VCaP (cell line): ENCODE results near the gene CEP85L.

Source experiments
- H3K27ac ChIP-seq: fragments of 450-650 bp; 2 replicates; pipeline ENCODE4 v1.5.1; 2017
- TF ChIP-seq, protein P1 (sequence below): fragments of 450-650 bp; conservative IDR thresholded peaks from 2 replicates; pipeline ENCODE4 v1.5.1; 2017; ENCODE audit warnings: mild to moderate bottlenecking, moderate library complexity

The CEP85L gene

DNA sequence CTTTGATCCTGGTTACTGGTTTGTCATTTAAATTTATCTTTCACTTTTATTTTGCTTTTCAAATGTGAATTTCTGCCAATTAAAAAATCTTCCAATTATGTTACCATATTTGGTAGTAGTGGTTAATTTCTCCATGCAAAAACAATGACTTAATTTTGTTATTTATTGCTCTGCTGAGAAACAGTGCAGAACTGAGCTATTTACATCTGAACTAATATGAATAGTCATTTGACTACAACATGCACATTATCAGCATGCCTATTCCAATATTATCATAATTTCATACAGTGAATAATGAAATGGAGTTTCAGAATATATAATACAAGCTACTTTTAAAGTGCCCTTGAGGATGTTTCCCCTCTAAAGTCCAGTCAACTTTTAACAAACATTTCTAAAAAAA lies 102.8 kb downstream of the CEP85L start:
- TF ChIP-seq, protein P1, sequence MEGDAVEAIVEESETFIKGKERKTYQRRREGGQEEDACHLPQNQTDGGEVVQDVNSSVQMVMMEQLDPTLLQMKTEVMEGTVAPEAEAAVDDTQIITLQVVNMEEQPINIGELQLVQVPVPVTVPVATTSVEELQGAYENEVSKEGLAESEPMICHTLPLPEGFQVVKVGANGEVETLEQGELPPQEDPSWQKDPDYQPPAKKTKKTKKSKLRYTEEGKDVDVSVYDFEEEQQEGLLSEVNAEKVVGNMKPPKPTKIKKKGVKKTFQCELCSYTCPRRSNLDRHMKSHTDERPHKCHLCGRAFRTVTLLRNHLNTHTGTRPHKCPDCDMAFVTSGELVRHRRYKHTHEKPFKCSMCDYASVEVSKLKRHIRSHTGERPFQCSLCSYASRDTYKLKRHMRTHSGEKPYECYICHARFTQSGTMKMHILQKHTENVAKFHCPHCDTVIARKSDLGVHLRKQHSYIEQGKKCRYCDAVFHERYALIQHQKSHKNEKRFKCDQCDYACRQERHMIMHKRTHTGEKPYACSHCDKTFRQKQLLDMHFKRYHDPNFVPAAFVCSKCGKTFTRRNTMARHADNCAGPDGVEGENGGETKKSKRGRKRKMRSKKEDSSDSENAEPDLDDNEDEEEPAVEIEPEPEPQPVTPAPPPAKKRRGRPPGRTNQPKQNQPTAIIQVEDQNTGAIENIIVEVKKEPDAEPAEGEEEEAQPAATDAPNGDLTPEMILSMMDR: no peak
- no peak overlapping the region for H3K27ac ChIP-seq

DNA sequence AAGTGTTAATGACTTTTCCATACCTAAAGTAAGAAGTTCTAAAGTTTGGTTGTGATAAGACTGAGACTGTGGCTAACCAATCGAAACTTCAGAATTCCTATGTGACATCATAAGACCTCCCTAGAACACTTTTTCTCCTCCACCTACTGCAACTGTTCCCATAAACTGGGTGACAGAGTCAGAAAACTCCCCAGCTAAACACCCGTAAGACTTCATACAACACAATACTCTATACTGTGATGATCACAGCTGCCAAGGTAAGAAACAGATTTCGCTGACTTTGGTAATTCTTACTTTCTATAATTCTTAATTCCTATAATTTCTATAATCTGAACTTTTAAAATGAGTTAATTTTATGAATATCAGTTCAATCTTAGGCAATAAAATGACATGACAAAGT lies 103.3 kb downstream of the CEP85L start, which contains the start of gene PLN:
Gene PLN (plus strand): TSS at position 161 of the 400 bp plus-strand sequence. CDS start 10,626 bp downstream, outside the sequence.
- TF ChIP-seq, protein P1: no peak
- H3K27ac ChIP-seq: no peak within 1 kb of the TSS

DNA sequence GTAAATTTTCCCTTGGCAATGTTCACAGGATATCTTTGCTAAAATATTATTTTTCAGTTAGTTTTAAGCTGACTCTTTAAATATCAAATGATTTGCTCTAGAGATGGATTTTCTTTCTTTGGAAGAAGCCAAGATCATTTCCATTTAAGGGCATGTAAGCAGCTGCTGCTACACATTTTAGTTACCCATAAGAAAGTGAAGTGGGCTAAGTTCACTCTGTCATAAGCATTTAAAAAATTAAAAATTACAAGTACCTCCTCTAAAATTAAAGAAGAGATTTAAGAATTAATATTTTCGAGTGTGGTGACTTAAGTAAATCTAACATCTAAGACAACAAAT lies 104.5 kb downstream of the CEP85L start:
- TF ChIP-seq, protein P1: no peak
- H3K27ac ChIP-seq: no peak overlapping the region

DNA sequence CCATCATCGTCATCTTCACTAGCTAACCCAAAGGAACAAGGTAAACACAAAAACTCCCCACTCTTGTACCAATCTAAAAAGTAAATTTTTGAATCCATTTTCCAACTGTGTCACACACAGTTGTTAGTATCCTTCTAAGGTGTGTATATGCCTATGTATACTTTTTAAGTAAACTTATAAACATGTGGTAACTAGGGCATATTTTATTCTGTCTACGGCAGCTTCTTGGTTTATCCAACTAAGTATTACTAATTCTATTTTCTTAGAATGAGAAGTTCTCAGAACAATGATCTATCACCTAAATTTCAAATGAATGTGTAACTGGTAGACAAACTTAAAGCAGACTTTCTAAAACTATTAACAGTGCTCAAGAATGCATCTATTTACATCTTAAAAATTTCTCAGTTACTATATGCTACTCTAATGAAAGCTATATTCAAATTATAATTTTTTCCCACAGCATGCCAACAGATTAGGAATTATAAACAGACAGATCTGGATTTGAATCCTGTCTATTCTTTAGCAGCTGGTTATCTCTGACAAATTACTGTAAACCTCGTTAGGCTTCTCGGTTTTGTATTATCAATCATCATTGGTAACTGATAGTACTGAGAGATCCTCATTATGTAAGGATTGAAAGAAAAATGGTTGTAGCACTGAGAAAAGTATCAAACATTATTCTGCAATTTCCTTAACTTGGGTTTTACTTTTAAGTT lies 105.1 kb downstream of the CEP85L start:
- H3K27ac ChIP-seq: no peak overlapping the region
- TF ChIP-seq, protein P1: no peak

DNA sequence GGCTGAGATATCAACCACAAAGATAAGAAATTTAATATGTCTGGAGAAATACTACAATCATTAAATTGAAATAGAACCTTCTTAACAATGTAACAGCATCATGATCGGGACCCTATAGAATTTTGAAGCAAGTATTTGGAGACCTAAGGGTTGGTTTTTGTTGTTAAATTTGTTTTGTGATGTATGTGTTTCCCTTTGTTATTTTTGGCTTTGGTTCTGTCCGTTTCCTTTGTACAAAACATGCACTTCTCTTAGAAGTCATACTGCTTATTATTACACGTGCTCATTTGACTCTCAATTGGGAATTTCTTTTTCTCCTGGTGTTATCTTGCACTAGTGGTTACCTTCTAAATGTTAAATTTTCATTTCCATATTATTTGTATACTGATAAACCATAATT lies 107.3 kb downstream of the CEP85L start:
- TF ChIP-seq, protein P1: no peak
- H3K27ac ChIP-seq: no peak overlapping the region

DNA sequence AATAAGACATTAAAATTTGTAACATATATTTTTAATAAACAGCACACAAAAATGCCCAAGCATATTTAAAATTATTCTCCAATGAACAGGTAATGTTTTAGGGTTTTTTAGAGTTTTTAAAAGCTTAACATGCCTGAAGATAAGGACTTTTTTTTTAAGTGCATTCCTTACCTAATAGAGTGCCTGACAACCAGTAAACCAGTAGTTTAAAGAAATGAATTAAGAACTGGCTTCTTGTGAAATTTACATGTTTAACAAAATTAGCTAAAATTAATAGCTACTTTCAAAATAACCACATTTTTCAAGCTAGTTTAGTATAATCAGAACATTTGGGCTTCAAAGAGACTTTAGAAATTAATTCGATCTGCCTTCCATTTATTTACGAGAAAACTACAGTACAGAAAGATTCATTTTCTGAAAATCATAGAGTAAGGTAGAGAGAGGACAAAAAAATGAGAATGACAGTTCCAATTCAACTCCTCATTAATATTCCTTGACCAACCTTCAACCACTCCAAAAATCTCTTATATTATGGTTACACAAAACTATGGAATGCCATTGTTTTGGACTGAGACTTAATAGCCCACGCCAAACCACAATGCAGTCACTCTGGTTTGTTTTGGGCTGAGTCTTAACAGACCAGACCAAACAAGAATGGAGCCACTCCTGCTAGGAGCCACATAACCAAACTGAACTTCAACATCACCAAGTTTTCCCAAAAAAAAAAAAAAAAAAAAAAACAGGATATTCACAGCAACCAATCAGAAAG lies 109.0 kb downstream of the CEP85L start:
- TF ChIP-seq, protein P1: no peak
- H3K27ac ChIP-seq: no peak overlapping the region

DNA sequence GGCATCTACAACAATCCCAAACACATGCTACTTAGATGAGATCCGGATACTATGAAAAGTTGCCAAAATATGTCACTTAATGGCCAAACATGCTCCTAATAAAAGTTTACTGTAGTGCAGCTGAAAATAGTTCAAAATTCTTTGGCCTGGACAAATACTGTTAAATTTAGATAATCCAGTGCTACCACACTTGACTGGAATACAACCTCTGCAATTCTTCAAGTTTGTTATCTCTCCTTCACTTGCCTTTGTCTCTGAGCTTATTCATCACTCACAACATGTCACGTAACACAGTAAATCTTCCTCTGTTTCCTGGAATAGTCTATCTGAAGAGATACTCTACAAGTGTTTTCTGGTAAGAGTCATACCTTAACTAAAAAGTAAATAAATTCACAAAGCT lies 113.8 kb downstream of the CEP85L start:
- TF ChIP-seq, protein P1: no peak
- H3K27ac ChIP-seq: no peak overlapping the region
